ENCODE data around the gene MTHFD1L.
"Not testable (repeated sequence)": the region's sequence is repeated elsewhere in the genome, so short reads cannot be mapped to it uniquely, and the experiment has no call there.

MTHFD1L gene

DNA sequence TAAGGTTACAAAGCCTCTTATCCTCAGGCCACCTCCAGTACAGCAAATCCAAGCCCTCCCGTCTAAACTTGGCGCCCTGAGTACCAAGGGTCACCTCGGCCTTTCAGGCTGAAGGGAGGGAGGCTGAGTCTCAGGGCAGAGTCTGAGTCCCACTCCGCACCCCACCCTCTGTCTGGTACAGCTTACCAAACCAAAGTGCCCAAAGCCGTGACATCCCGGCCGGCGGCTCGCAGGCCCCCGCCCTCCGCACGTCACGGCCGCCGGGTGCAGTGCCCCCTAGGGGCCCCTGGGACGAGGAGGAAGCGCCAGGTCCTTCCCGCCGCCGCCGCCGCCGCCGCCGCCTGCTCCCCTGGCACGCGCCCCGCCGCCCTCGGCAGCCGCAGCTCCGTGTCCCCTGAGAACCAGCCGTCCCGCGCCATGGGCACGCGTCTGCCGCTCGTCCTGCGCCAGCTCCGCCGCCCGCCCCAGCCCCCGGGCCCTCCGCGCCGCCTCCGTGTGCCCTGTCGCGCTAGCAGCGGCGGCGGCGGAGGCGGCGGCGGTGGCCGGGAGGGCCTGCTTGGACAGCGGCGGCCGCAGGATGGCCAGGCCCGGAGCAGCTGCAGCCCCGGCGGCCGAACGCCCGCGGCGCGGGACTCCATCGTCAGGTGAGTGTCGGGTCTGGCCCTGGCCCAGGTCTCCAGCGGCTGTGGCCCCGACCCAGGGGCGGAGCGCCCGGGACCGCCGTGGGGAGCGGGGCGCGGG lies at the start of gene MTHFD1L:
TSS of gene MTHFD1L (plus strand) at position 297 of the 741 bp plus-strand sequence. CDS start at position 418, 121 bp downstream.
- DNase-seq (ENCODE audit: low read depth, low spot score), result peak; percentile 86

DNA sequence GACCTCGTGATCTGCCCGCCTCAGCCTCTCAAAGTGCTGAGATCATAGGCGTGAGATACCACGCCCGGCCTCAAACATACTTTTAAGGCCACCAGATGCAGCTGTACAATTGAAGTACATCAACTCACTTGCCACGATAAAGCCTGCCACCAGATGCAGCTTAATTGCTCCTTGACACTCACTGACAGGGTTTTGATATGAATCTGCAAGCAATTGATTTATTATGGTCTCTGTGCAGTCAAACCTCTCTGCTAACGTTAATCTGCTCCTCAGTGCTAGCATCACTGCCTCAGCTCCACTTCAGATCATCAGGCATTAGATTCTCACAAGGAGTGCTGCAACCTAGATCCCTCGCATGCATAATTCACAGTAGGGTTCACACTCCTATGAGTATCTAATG lies 48.9 kb upstream of the MTHFD1L start:
- DNase-seq (ENCODE audit: low read depth, low spot score), result not testable (repeated sequence)

DNA sequence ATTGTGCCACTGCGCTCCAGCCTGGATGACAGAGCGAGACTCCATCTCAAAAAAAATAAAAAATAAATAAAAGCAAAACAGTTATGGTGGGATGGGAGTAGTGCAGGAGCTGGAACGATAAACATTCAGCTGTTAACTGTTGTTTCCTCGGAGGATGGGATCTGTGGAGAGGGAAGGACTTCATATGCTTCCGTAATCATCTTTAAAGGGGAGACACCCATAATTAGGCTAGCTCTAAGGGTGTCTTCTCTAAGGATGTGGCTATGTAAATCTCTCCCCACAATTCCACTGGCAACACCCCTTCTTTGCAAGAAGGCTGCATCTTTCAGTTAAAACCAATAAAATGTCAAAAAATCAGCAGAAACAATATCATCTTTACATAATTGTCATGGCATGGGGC lies 42.6 kb upstream of the MTHFD1L start:
- DNase-seq (ENCODE audit: low read depth, low spot score), result no peak

DNA sequence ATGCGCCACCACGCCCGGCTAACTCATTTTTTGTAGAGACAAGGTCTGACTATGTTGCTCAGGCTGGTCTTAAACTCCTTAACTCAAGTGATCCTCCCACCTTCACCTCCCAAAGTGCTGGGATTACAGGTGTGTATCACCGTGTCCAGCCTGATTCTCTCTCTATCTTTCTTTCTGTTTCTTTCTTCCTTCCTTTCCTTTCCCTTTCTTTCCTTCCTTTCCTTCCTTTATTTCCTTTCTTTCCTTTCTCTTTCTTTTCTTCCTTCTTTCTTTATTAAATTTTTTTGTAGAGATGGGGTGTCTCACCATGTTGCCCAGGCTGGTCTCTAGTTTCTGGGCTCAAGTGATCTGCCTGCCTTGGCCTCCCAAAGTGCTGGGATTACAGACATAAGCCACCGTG lies 38.7 kb upstream of the MTHFD1L start:
- no peak for DNase-seq (ENCODE audit: low read depth, low spot score)

DNA sequence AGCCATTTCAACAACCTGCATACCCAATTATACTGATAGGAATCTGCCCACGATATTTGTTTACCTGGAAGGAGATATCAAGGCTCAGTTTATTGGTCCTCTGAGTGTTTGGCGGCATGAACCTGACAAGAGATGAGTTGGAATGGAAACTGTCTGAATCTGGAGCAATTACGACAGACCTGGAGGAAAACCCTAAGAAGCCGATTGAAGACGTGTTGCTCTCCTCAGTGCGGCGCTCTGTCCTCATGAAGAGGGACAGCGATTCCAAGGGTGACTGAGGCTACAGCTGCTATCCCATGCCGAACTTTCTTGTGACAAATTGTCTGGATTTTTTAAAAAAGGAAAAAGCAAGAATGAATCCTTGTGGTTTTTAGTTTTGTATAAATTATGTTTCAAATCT lies 37.4 kb upstream of the MTHFD1L start:
- not testable (repeated sequence) for DNase-seq (ENCODE audit: low read depth, low spot score)

DNA sequence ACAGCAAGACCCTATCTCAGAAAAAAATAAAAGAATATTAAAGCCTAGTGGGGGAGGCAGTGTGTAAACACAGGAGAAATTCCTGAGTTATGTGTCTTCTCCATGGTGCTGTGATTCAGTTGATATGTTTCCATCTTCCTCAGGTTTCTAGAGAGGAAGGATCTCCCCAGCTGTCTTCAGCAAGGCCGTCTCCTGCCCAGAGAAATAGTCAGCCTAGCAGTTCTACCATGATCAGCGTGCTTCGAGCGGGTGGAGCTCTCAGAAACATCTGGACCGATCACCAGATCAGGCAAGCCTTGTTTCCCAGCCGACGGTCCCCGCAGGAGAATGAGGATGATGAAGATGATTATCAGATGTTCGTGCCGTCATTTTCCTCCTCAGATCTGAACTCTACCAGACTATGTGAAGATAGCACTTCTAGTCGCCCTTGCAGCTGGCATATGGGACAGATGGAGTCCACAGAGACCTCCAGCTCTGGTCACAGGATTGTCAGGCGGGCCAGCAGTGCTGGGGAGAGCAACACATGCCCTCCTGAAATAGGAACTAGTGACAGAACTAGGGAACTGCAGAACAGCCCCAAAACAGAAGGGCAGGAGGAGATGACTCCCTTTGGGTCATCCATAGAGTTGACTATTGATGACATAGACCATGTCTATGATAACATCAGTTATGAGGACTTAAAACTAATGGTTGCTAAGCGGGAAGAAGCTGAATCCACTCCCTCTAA lies 34.9 kb upstream of the MTHFD1L start:
- no peak for DNase-seq (ENCODE audit: low read depth, low spot score)

DNA sequence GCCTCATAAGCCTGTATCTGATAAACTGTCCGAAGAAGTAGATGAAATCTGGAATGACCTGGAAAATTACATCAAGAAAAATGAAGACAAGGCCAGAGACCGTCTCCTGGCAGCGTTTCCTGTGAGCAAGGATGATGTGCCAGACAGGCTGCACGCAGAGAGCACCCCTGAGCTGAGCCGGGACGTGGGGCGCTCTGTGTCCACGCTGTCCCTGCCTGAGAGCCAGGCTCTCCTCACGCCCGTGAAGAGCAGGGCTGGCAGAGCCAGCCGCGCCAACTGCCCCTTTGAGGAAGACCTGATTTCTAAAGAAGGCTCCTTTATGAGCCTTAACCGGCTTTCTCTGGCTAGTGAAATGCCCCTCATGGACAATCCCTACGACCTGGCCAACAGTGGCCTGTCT lies 33.9 kb upstream of the MTHFD1L start:
- DNase-seq (ENCODE audit: low read depth, low spot score), result no peak

DNA sequence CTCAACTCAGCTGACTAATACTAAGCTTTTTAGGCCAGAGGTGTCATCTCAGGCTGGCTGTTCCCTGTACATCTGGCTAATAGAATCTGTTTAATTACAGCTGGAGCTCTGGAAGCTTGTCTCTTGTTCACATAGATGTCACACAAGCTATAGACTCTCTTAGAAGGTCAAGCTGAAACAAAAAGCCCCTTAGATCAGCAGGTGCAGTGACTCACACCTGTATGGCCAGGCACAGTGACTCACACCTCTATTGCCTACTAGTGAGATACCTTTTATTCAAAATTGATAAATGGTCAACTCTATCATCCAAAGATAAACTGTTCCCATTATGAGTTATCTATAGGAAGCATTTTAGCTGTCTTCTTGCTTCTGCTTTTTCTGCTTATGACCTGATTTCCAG lies 29.9 kb upstream of the MTHFD1L start:
- DNase-seq (ENCODE audit: low read depth, low spot score), result no peak

DNA sequence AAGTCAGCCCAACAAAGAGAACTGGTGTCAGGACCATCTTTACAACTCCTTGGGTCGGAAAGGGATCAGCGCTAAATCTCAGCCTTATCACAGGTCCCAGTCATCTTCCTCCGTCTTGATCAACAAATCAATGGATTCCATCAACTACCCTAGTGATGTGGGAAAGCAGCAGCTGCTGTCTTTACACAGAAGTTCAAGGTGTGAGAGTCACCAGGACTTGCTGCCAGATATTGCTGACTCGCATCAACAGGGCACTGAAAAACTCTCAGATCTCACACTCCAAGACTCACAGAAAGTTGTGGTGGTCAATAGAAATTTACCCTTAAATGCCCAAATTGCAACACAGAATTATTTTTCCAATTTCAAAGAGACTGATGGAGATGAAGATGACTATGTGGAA lies 25.3 kb upstream of the MTHFD1L start:
- DNase-seq (ENCODE audit: low read depth, low spot score), result no peak

DNA sequence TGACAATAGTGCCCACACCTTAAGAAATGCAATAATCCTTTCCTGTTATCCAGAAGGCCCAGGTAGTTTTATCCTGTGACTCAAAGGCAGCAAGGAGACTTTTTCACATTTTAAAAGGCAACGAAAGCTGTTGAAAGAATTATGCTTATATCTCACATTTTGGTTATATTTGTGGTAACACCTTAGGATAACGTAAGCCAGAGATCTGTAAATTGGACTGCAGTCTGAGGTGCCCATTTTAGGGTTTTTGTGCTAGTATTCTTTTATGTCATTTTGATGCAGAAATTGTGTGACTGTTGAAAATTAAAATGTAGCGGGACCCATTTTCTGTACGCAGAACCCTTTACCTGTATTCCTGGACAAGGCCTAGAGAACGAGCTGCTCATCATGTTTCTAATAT lies 24.3 kb upstream of the MTHFD1L start:
- no peak for DNase-seq (ENCODE audit: low read depth, low spot score)

DNA sequence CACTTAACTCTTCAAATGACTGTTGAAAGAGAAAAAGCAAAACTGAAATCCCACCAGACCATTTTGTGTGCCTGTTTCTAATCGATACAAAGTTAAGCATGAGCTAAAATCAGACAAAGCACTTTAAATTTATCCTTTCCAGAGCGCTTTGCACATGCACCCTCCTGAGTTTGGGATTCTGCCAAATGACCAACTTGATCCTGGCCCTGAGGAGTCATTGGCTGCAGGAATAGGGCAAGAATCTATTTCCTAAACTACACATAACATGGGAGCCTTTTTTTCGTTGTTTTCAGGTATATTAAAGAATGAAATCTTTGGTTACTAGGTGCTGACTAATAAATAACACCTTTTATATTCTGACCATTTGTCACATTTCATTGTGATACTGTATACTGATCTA lies 23.8 kb upstream of the MTHFD1L start:
- DNase-seq (ENCODE audit: low read depth, low spot score), result no peak

DNA sequence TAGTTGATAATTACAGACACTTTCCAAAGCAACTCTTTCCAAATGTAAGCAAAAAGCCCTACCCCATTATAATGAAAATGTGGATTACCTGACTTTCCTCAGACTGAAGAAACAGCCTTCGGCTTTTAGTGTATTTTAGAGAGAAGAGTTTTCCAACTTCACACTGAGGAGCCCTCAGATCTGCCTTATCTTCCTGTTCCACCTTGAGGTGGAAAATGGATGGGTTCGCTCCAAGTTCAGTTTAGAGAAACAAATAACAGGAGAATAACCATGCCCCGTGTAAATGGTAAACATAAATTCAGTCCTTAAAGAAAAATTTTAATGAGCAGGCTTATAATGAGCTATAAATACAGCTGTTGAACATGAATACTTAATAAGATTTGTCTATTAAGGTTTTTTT lies 21.1 kb upstream of the MTHFD1L start:
- DNase-seq (ENCODE audit: low read depth, low spot score), result no peak

DNA sequence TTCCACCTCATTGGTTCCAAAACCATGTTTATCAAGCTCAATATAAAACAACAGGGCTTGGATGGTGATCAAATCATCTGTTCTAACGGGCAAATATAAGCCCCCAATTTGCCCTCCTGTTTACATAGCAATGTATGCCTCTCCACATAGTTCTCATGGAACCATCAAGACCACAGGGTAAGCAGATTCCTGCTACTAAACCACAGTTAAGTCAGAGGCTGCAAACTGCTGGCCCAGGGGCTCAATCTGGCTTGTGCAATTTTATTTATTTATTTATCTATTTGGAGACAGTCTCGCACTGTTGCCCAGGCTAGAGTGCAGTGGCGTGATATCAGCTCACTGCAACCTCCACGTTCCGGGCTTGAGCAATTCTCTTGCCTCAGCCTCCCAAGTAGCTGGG lies 18.9 kb upstream of the MTHFD1L start:
- DNase-seq (ENCODE audit: low read depth, low spot score), result no peak

DNA sequence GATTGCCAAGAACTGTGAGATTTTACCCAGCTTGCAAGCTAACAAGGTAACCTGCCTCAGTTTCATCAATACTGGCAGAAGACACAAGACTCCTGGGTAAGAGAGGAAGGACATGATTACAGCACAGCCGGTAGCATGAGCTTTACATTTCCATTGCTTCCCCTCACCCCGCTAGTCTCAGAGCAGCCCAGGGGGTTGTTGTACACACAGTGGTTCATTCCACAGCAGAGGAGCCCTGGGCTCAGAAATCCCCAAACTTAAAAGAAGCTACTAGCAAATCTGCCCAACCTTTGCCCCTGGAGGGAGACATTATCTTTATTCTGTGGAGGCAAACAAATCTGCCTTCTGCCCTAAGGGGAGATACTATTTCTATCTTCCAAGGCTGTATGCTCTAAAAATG lies 17.1 kb upstream of the MTHFD1L start:
- no peak for DNase-seq (ENCODE audit: low read depth, low spot score)

DNA sequence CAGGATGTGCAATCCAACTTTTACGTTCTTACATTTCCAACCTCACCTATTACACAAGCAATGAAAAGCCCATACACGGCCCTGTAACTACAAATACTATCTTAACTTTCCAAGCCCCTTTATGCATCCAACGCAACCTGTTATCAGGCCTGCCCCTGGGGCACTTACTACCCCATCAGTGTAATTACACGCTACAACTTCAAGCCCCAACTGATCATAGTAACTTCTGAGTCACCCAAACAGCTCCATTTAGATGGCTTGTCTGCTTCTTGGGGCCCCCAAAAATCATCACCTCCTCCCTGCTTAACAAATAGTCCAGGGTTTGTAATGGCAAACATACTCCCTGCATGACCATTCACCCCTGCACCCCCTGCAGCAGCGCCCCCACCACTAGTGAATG lies 11.1 kb upstream of the MTHFD1L start:
- not testable (repeated sequence) for DNase-seq (ENCODE audit: low read depth, low spot score)

DNA sequence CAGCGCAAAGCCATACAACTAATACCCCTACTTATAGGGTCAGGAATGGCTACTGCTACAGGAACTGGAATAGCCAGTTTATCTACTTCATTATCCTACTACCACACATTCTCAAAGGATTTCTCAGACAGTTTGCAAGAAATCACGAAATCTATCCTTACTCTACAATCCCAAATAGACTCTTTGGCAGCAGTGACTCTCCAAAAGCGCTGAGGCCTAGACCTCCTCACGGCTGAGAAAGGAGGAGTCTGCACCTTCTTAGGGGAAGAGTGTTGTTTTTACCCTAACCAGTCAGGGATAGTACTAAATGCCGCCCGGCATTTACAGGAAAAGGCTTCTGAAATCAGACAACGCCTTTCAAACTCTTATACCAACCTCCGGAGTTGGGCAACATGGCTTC lies 10.3 kb upstream of the MTHFD1L start:
- DNase-seq (ENCODE audit: low read depth, low spot score), result not testable (repeated sequence)

DNA sequence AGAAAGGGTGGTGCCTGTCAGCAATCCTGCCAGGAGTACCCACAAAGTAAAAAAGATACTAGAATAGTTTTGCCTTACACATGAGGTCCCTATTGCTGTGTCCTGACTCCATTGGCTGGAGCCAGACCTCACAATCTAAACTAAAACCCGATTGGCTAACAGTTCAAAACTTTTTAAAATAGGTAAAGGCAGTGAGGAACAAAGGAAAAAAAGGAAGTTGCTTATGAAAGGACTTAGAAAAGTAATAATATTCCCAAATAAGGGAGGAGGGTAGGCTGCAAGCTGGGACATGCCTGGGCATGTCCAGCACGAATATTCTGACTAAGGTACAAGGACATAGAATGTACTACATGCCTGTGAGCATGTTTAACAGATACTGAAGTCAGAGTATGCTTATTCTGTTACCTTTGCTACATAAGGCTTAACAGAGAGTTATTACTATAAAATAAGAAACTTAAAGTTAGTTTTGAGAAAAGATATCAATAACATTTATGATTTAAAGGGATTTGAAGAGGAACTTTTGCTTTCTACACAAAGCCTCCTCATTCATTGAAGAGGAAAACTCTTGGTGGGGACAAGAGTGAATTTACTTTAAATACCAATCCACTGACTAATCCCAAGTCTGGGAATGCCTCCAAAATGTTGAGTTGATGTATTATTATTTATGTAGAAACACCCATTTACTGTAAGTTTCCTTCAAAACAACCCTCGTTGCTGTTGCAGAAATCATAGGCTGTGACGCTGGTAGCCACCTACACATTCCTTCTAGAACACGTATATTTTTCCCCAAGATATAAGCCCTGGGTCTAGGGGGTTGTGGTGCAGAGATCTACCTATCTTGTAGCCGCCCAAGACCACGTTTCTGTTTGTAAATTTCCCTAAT lies 8.2 kb upstream of the MTHFD1L start:
- no peak for DNase-seq (ENCODE audit: low read depth, low spot score)

DNA sequence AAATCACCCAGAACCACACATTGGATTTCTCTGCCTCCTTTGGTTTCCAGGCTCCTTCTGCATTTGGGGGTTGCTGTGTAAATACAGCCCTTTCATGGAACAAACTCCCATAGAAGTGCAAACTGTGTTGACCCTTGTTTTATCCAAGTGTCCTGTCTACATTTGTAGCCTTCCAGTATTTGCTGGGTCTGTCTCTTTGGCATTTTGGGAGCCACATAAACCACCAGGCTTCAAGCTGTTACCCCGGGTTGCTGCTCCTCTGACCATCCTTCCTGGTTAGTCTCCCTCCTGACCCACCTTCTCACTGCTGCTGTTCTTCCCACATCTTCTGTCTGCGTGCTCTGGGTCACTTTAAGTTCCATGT lies 7.6 kb upstream of the MTHFD1L start:
- no peak for DNase-seq (ENCODE audit: low read depth, low spot score)

DNA sequence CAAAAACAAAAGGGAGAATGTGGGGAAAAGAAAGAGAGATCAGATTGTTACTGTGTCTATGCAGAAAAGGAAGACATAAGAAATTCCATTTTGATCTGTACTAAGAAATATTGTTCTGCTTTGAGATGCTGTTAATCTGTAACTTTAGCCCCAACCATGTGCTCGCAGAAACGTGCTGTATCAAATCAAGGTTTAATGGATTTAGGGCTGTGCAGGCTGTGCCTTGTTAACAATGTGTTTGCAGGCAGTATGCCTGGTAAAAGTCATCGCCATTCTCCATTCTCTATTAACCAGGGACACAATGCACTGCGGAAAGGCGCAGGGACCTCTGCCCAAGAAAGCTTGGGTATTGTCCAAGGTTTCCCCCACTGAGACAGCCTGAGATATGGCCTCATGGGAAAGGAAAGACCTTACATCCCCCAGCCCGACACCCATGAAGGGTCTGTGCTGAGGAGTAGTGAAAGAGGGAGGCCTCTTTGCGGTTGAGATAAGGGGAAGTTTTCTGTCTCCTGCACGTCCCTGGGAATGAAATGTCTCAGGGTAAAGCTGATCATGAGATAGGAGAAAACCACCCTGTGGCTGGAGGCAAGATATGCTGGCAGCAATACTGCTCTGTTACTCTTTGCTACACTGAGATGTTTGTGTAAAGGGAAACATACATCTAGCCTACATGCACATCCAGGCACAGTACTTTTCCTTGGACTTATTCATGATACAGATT lies 3.9 kb upstream of the MTHFD1L start:
- peak; percentile 40 for DNase-seq (ENCODE audit: low read depth, low spot score)

DNA sequence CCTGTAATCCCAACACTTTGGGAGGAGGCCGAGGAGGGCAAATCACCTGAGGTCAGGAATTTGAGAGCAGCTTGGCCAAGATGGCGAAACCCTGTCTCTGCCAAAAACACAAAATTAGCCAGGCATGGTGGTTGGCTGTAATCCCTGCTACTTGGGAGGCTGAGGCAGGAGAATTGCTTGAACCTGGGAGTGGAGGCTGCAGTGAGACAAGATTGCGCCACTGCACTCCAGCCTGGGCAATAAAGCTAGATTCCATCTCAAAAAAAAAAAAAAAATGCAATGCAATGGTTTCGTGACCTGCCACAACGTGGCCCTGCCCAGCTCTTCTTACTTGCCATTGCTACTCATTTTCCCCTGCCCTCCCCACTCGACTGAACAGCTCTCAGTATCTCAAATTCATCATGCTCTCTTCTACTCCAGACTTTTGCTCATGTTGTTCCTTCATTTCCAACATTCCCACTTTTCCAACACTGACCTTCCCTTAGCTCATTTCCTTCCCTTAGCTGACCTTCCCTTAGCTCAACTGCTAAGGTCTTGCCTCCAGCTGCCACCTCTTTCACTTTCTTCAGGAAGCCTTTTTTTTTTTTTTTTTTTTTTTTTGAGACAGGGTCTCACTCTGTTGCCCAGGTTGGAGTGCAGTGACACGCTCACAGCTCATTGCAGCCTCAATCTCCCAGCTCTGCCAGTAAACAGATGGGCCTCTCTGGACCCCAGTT lies 2.1 kb upstream of the MTHFD1L start:
- DNase-seq (ENCODE audit: low read depth, low spot score), result no peak

DNA sequence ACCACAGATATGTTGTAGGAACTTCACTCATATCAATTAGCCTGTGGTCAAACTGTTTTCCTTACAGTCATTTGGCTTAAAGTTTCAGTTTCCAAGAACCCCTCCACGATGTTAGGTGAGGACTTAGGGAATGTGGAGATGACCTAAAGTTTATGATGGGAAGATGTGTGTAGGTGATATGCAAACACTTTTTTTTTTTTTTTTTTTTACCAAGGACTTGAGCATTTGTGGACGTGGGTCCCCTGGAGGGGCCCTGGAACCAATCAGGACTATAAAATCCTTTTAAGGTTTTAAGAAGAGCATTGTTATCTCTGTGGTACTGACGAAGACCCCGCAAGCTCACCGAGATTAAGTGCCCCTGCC lies 478 bp upstream of the MTHFD1L start:
- DNase-seq (ENCODE audit: low read depth, low spot score), result no peak

Data from ELF-1 (cell line).